ENCODE measurements around the gene CXCL14. TPM values are rescaled to one million over a fixed set of nuclear protein-coding genes. Genes with fewer than 3 reads are reported as not detected.
A peak's percentile ranks its signal among the peaks of the same experiment; 100 is the strongest.

CXCL14 gene
- total RNA-seq, 1 donor from 2014 or later, result not detected

GRCh38 chr5:135543485-135544304 lies 35.1 kb downstream of the CXCL14 start:
- no peaks in the 10 kb centered on the region for H3K9me3 Mint-ChIP-seq (ENCODE audit: low read depth)
- H3K27ac Mint-ChIP-seq (ENCODE audit: unreplicated experiment), result no peak overlapping the region
- H3K4me3 Mint-ChIP-seq (ENCODE audit: unreplicated experiment), result peak overlapping the region; percentile 45
- peaks cover 2% of the 10 kb centered on the region for H3K36me3 Mint-ChIP-seq (ENCODE audit: low read depth)
- no peak for DNase-seq (ENCODE audit: low spot score)
- peaks cover 9% of the 10 kb centered on the region for H3K4me1 Mint-ChIP-seq (ENCODE audit: low read depth)
- no peak for TF ChIP-seq CTCF (IDR thresholded peaks at IDR 0.05)
- H3K27me3 Mint-ChIP-seq (ENCODE audit: low read depth), result peaks cover 91% of the 10 kb centered on the region

GRCh38 chr5:135543001-135543484 lies 35.7 kb downstream of the CXCL14 start:
- Mint-ChIP-seq H3K4me1 (ENCODE audit: low read depth) (peaks cover 9% of the 10 kb centered on the region), H3K27ac (ENCODE audit: unreplicated experiment) (no peak overlapping the region), H3K4me3 (ENCODE audit: unreplicated experiment) (no peak overlapping the region), H3K9me3 (ENCODE audit: low read depth) (peaks cover 2% of the 10 kb centered on the region), H3K27me3 (ENCODE audit: low read depth) (peaks cover 90% of the 10 kb centered on the region), H3K36me3 (ENCODE audit: low read depth) (peaks cover 2% of the 10 kb centered on the region)
- TF ChIP-seq CTCF (IDR thresholded peaks at IDR 0.05), result no peak
- DNase-seq (ENCODE audit: low spot score), result no peak

- Mint-ChIP-seq H3K4me1 (ENCODE audit: low read depth) (peaks cover 9% of the 10 kb centered on the region), H3K9me3 (ENCODE audit: low read depth) (peaks cover 7% of the 10 kb centered on the region), H3K27ac (ENCODE audit: unreplicated experiment) (no peak overlapping the region), H3K4me3 (ENCODE audit: unreplicated experiment) (no peak overlapping the region), H3K36me3 (ENCODE audit: low read depth) (peaks cover 4% of the 10 kb centered on the region), H3K27me3 (ENCODE audit: low read depth) (peaks cover 90% of the 10 kb centered on the region)
- no peak for TF ChIP-seq CTCF (IDR thresholded peaks at IDR 0.05)
- no peak for DNase-seq (ENCODE audit: low spot score)
These were observed 36.8 kb downstream of the CXCL14 start for GRCh38 chr5:135541807-135542502.

- no peak overlapping the region for H3K4me3 Mint-ChIP-seq (ENCODE audit: unreplicated experiment)
- peaks cover 7% of the 10 kb centered on the region for H3K36me3 Mint-ChIP-seq (ENCODE audit: low read depth)
- TF ChIP-seq CTCF (IDR thresholded peaks at IDR 0.05), result no peak
- DNase-seq (ENCODE audit: low spot score), result no peak
- peaks cover 80% of the 10 kb centered on the region for H3K27me3 Mint-ChIP-seq (ENCODE audit: low read depth)
- peaks cover 7% of the 10 kb centered on the region for H3K9me3 Mint-ChIP-seq (ENCODE audit: low read depth)
- no peak overlapping the region for H3K27ac Mint-ChIP-seq (ENCODE audit: unreplicated experiment)
- peaks cover 17% of the 10 kb centered on the region for H3K4me1 Mint-ChIP-seq (ENCODE audit: low read depth)
These were observed 39.3 kb downstream of the CXCL14 start for GRCh38 chr5:135539430-135540005.

- no peak overlapping the region for H3K27ac Mint-ChIP-seq (ENCODE audit: unreplicated experiment)
- peaks cover 85% of the 10 kb centered on the region for H3K27me3 Mint-ChIP-seq (ENCODE audit: low read depth)
- peaks cover 7% of the 10 kb centered on the region for H3K9me3 Mint-ChIP-seq (ENCODE audit: low read depth)
- peaks cover 12% of the 10 kb centered on the region for H3K4me1 Mint-ChIP-seq (ENCODE audit: low read depth)
- DNase-seq (ENCODE audit: low spot score), result no peak
- H3K36me3 Mint-ChIP-seq (ENCODE audit: low read depth), result peaks cover 7% of the 10 kb centered on the region
- no peak overlapping the region for H3K4me3 Mint-ChIP-seq (ENCODE audit: unreplicated experiment)
- TF ChIP-seq CTCF (IDR thresholded peaks at IDR 0.05), result no peak
These were observed 40.5 kb downstream of the CXCL14 start for GRCh38 chr5:135538261-135538660.

All from chondrocyte (in vitro differentiated cells).